MCF 10A (cell line): Measurements from ENCODE around the gene SPATA13. TPM values are rescaled to one million over a fixed set of nuclear protein-coding genes. Genes with fewer than 3 reads are reported as not detected.

ENCODE experiments used
- BruUV-seq: library from RNA; stranded (reverse); fragments of 400-500 nt; replicated peaks from 2 replicates; lab custom pipeline; 2021; lab: Mats Ljungman, UMichigan
- CTCF ChIA-PET: fragments of 300-600 bp; sonication (Branson Sonifier 250); formaldehyde crosslinking; extraction: SDS; loops from one replicate; lab custom pipeline; 2021; ENCODE audit warnings: antibody characterized with exemption, inconsistent platforms; lab: Yijun Ruan, JAX
- POLR2A ChIA-PET: fragments of 300-600, 350-650 bp; sonication (Branson Sonifier 250); formaldehyde crosslinking; extraction: SDS; loops from one replicate; lab custom pipeline; 2020; ENCODE audit warnings: antibody characterized with exemption, inconsistent platforms; lab: Yijun Ruan, JAX
- DNase-seq: peaks from one replicate; pipeline ENCODE4 v3.0.0-alpha.2; 2018; ENCODE audit not compliant: unreplicated experiment
- H3K27ac Mint-ChIP-seq: one replicate; pipeline ENCODE4 v1.8.0; 2022; ENCODE audit warnings: mild to moderate bottlenecking, low read depth, mixed read lengths; ENCODE audit not compliant: unreplicated experiment
- H3K27me3 Mint-ChIP-seq: one replicate; pipeline ENCODE4 v1.8.0; 2022; ENCODE audit warnings: mixed read lengths; ENCODE audit not compliant: insufficient read depth, unreplicated experiment
- H3K36me3 Mint-ChIP-seq: one replicate; pipeline ENCODE4 v1.8.0; 2022; ENCODE audit warnings: mild to moderate bottlenecking, moderate library complexity, mixed read lengths; ENCODE audit not compliant: insufficient read depth, unreplicated experiment
- H3K4me1 Mint-ChIP-seq: one replicate; pipeline ENCODE4 v1.8.0; 2022; ENCODE audit warnings: mixed read lengths; ENCODE audit not compliant: insufficient read depth, unreplicated experiment
- H3K4me3 Mint-ChIP-seq: one replicate; pipeline ENCODE4 v1.8.0; 2022; ENCODE audit warnings: mild to moderate bottlenecking, moderate library complexity, mixed read lengths; ENCODE audit not compliant: unreplicated experiment
- H3K9me3 Mint-ChIP-seq: one replicate; pipeline ENCODE4 v1.8.0; 2022; ENCODE audit warnings: mixed read lengths; ENCODE audit not compliant: unreplicated experiment
- CTCF ChIP-seq: fragments of 200-600 bp; IDR thresholded peaks from one replicate; pipeline ENCODE4 v1.8.0; 2022; ENCODE audit warnings: antibody characterized with exemption, mild to moderate bottlenecking; ENCODE audit not compliant: unreplicated experiment
- intact Hi-C: fragments of 100-400 bp; cut with micrococcal nuclease; formaldehyde crosslinking; loops from 2 replicates; pipeline ENCODE4 v1.14.1; 2022
- total RNA-seq: library from RNA; stranded (reverse); gene quantifications from 2 replicates; pipeline ENCODE4 v1.2.3, GENCODE V29; 2022

The SPATA13 gene
- total RNA-seq, 1 experiment from 2014 or later: 2.2 TPM

GRCh38 chr13:24338721-24339120 is 178.2 kb downstream of the SPATA13 start:
- H3K36me3 Mint-ChIP-seq: no peaks in the 10 kb centered on the region
- intact Hi-C loops: no loop called here
- H3K4me1 Mint-ChIP-seq: no peaks in the 10 kb centered on the region
- DNase-seq: no peak
- peaks cover 27% of the 10 kb centered on the region for H3K27me3 Mint-ChIP-seq
- TF ChIP-seq CTCF: no peak
- no peak overlapping the region for H3K4me3 Mint-ChIP-seq
- no peak overlapping the region for H3K27ac Mint-ChIP-seq
- CTCF ChIA-PET: no interaction called here
- peaks cover 6% of the 10 kb centered on the region for H3K9me3 Mint-ChIP-seq
- POLR2A ChIA-PET: interaction anchor here (1.0 kb wide), 1 partner anchor 10 kb away, joined by 3 read pairs; no protein-coding TSS in a partner anchor
- BruUV-seq: no TSS peak

GRCh38 chr13:24339937-24340607 is 179.6 kb downstream of the SPATA13 start:
- Mint-ChIP-seq H3K9me3 (peaks cover 6% of the 10 kb centered on the region), H3K27me3 (peaks cover 27% of the 10 kb centered on the region), H3K4me3 (no peak overlapping the region), H3K36me3 (no peaks in the 10 kb centered on the region), H3K4me1 (no peaks in the 10 kb centered on the region), H3K27ac (no peak overlapping the region)
- TF ChIP-seq CTCF: no peak
- intact Hi-C loops: no loop called here
- POLR2A ChIA-PET: no interaction called here
- no peak for DNase-seq
- BruUV-seq: no TSS peak
- CTCF ChIA-PET: interaction anchor here (0.6 kb wide), 1 partner anchor 101 kb away, joined by 3 read pairs; no protein-coding TSS in a partner anchor

GRCh38 chr13:24340608-24340955 is 180.1 kb downstream of the SPATA13 start:
- H3K4me1 Mint-ChIP-seq: no peaks in the 10 kb centered on the region
- ChIA-PET CTCF (no interaction called here), POLR2A (no interaction called here)
- no peaks in the 10 kb centered on the region for H3K36me3 Mint-ChIP-seq
- no peak for TF ChIP-seq CTCF
- peaks cover 6% of the 10 kb centered on the region for H3K9me3 Mint-ChIP-seq
- H3K27ac Mint-ChIP-seq: no peak overlapping the region
- H3K27me3 Mint-ChIP-seq: peaks cover 29% of the 10 kb centered on the region
- no peak overlapping the region for H3K4me3 Mint-ChIP-seq
- no TSS peak for BruUV-seq
- intact Hi-C loops: no loop called here
- DNase-seq: no peak

- intact Hi-C loops: no loop called here
- no peak for DNase-seq
- Mint-ChIP-seq H3K36me3 (no peaks in the 10 kb centered on the region), H3K4me3 (no peak overlapping the region), H3K27ac (no peak overlapping the region), H3K27me3 (peaks cover 29% of the 10 kb centered on the region), H3K4me1 (no peaks in the 10 kb centered on the region), H3K9me3 (peaks cover 6% of the 10 kb centered on the region)
- ChIA-PET POLR2A (no interaction called here), CTCF (no interaction called here)
- no TSS peak for BruUV-seq
- TF ChIP-seq CTCF: no peak
Measured at GRCh38 chr13:24341439-24341838, 180.9 kb downstream of the SPATA13 start.
